ENCODE measurements around the gene DDX41.
"Not testable (repeated sequence)": the region's sequence is repeated elsewhere in the genome, so short reads cannot be mapped to it uniquely, and the experiment has no call there.

The DDX41 gene

DNA sequence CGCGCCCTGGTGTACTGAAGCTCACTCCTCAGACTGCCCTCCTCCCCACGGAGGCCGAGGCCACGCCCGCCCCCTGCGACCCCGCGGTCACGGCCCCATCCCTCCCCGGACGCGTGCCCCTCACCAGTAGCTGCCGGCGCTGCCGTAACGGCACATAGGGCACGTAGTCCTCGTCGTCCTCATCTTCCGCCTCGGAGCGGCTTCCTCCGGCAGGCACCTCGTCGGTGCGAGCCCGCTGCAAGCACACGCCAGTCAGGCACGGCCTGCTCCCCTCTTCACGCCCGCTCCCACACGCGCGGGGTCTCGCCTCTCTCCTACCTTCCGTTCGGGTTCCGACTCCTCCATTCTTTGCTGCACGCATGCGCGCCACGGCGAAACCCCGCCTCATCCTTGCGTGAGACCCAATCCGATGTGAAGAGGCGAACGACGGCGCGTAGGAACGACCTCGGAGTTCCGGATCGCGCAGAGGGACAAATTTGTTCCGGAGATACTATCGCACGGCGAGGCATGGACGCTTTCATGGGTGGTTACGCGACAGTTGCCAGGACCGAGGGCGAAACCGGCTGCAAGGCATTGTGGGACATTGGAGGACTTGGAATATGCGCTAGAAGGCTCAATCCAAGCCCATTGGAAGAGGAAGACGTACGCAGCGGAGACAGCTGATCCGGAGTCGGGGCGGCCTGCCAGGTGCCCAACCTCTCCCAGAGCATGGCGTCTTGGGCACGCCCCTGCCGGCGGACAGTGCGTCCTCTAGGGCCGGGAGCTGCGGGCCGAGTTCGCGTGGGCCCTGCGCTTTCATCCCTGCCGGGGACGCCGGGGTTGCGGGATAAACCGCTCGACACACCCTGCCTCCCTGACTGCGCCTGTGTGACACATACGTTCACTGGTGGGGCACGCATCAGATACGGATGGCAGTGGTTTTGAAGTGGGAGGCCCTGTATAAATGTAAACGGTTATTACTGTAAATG is at the start of gene DDX41:
TSS of gene DDX41 (minus strand) at position 361 of the 968 bp plus-strand sequence. CDS start at position 345, 16 bp downstream.
- TF ChIP-seq, protein P1, sequence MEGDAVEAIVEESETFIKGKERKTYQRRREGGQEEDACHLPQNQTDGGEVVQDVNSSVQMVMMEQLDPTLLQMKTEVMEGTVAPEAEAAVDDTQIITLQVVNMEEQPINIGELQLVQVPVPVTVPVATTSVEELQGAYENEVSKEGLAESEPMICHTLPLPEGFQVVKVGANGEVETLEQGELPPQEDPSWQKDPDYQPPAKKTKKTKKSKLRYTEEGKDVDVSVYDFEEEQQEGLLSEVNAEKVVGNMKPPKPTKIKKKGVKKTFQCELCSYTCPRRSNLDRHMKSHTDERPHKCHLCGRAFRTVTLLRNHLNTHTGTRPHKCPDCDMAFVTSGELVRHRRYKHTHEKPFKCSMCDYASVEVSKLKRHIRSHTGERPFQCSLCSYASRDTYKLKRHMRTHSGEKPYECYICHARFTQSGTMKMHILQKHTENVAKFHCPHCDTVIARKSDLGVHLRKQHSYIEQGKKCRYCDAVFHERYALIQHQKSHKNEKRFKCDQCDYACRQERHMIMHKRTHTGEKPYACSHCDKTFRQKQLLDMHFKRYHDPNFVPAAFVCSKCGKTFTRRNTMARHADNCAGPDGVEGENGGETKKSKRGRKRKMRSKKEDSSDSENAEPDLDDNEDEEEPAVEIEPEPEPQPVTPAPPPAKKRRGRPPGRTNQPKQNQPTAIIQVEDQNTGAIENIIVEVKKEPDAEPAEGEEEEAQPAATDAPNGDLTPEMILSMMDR (IDR thresholded peaks at IDR 0.05; ENCODE audit: insufficient read depth, low read length, poor library complexity, severe bottlenecking), result no peak
- peaks cover 47% of the 10 kb centered on the region for H3K36me3 ChIP-seq (ENCODE audit: control insufficient read depth, insufficient read depth, low read length)
- H3K4me3 ChIP-seq (replicated peaks; ENCODE audit: low read depth, low read length), result peak within 1 kb of the TSS; percentile 99

DNA sequence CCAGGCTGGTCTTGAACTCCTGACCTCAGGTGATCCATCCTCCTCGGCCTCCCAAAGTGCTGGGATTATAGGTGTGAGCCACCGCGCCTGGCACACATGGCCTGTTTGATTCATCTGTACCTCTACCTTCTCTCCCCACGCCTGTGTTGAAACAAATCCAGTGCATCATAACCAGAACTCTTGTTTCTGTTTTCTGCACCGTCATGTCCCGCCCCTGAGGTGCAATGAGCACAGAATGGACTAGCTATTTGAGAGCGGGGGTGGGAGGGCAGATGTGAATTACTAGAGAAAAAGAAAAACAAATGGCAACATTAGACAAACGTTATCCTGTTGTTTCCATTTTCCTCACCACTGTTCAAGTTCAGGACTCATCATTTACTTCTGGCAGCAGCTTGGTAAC is 48.3 kb upstream of the DDX41 start:
- TF ChIP-seq, protein P1 (IDR thresholded peaks at IDR 0.05; ENCODE audit: insufficient read depth, low read length, poor library complexity, severe bottlenecking), result no peak
- no peak for DNase-seq (ENCODE audit: extremely low read depth, insufficient read length)
- H3K36me3 ChIP-seq (ENCODE audit: control insufficient read depth, insufficient read depth, low read length), result no peaks in the 10 kb centered on the region
- H3K4me3 ChIP-seq (replicated peaks; ENCODE audit: low read depth, low read length), result no peak overlapping the region
- H3K27me3 ChIP-seq (replicated peaks; ENCODE audit: control insufficient read depth, insufficient read depth, low read length), result no peaks in the 10 kb centered on the region; the same call in 1 of the 2 replicates

More for the DNA sequence above, at the start of gene DDX41:
- DNase-seq (ENCODE audit: extremely low read depth, insufficient read length), result peak; percentile 94
- H3K27me3 ChIP-seq (replicated peaks; ENCODE audit: control insufficient read depth, insufficient read depth, low read length), result no peaks in the 10 kb centered on the region

DNA sequence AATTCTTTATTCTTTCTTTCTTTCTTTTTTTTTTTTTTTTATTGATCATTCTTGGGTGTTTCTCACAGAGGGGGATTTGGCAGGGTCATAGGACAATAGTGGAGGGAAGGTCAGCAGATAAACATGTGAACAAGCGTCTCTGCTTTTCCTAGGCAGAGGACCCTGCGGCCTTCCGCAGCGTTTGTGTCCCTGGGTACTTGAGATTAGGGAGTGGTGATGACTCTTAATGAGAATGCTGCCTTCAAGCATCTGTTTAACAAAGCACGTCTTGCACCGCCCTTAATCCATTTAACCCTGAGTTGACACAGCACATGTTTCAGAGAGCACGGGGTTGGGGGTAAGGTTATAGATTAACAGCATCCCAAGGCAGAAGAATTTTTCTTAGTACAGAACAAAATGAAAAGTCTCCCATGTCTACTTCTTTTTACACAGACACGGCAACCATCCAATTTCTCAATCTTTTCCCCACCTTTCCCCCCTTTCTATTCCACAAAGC is 42.7 kb upstream of the DDX41 start:
- H3K36me3 ChIP-seq (ENCODE audit: control insufficient read depth, insufficient read depth, low read length); H3K4me3 ChIP-seq (replicated peaks; ENCODE audit: low read depth, low read length); DNase-seq (ENCODE audit: extremely low read depth, insufficient read length); H3K27me3 ChIP-seq (replicated peaks; ENCODE audit: control insufficient read depth, insufficient read depth, low read length): not testable (repeated sequence)

GRCh38 chr5:177557796-177558195 is 41.0 kb upstream of the DDX41 start:
- TF ChIP-seq, protein P1 (IDR thresholded peaks at IDR 0.05; ENCODE audit: insufficient read depth, low read length, poor library complexity, severe bottlenecking), result no peak

GRCh38 chr5:177557041-177557647 is 40.4 kb upstream of the DDX41 start:
- no peak for DNase-seq (ENCODE audit: extremely low read depth, insufficient read length)
- H3K36me3 ChIP-seq (ENCODE audit: control insufficient read depth, insufficient read depth, low read length), result no peaks in the 10 kb centered on the region
- H3K27me3 ChIP-seq (replicated peaks; ENCODE audit: control insufficient read depth, insufficient read depth, low read length), result no peaks in the 10 kb centered on the region
- no peak overlapping the region for H3K4me3 ChIP-seq (replicated peaks; ENCODE audit: low read depth, low read length)
- TF ChIP-seq, protein P1 (IDR thresholded peaks at IDR 0.05; ENCODE audit: insufficient read depth, low read length, poor library complexity, severe bottlenecking), result no peak

More at GRCh38 chr5:177557796-177558195, 41.0 kb upstream of the DDX41 start:
- Histone ChIP-seq H3K27me3 (replicated peaks; ENCODE audit: control insufficient read depth, insufficient read depth, low read length) (no peaks in the 10 kb centered on the region), H3K36me3 (ENCODE audit: control insufficient read depth, insufficient read depth, low read length) (no peaks in the 10 kb centered on the region), H3K4me3 (replicated peaks; ENCODE audit: low read depth, low read length) (no peak overlapping the region)
- no peak for DNase-seq (ENCODE audit: extremely low read depth, insufficient read length)

GRCh38 chr5:177555665-177556064 is 38.9 kb upstream of the DDX41 start:
- H3K4me3 ChIP-seq (replicated peaks; ENCODE audit: low read depth, low read length), result no peak overlapping the region
- peaks cover 1% of the 10 kb centered on the region; the same call in 1 of the 2 replicates for H3K36me3 ChIP-seq (ENCODE audit: control insufficient read depth, insufficient read depth, low read length)
- H3K27me3 ChIP-seq (replicated peaks; ENCODE audit: control insufficient read depth, insufficient read depth, low read length), result no peaks in the 10 kb centered on the region
- TF ChIP-seq, protein P1 (IDR thresholded peaks at IDR 0.05; ENCODE audit: insufficient read depth, low read length, poor library complexity, severe bottlenecking), result no peak
- DNase-seq (ENCODE audit: extremely low read depth, insufficient read length), result no peak
